WERI-Rb-1 (cell line): Measurements from ENCODE around the gene PRICKLE4.
A peak's percentile ranks its signal among the peaks of the same experiment; 100 is the strongest.
"Not testable (repeated sequence)": the region's sequence is repeated elsewhere in the genome, so short reads cannot be mapped to it uniquely, and the experiment has no call there.

Experiments
- DNase-seq: peaks from one replicate; pipeline ENCODE4 v3.0.0-alpha.2; 2020
- H3K27ac ChIP-seq: fragments of 250-450 bp; sonication (Bioruptor Pico); 2 replicates; pipeline ENCODE4 v1.5.1; 2020; ENCODE audit warnings: mild to moderate bottlenecking, moderate library complexity
- H3K27me3 ChIP-seq: fragments of 250-450 bp; sonication (Bioruptor Pico); 2 replicates; pipeline ENCODE4 v1.5.1; 2021; ENCODE audit warnings: mild to moderate bottlenecking, low read depth, moderate library complexity; ENCODE audit not compliant: insufficient read depth, severe bottlenecking
- H3K36me3 ChIP-seq: fragments of 250-450 bp; sonication (Bioruptor Pico); 2 replicates; pipeline ENCODE4 v1.5.1; 2020; ENCODE audit warnings: mild to moderate bottlenecking, moderate library complexity
- H3K4me3 ChIP-seq: 2 replicates; pipeline ENCODE4 v1.5.1; 2011; ENCODE audit warnings: low read depth, mild to moderate bottlenecking, control low read depth, low read length
- H3K9me3 ChIP-seq: fragments of 250-450 bp; sonication (Bioruptor Pico); 2 replicates; pipeline ENCODE4 v1.5.1; 2021; ENCODE audit warnings: mild to moderate bottlenecking, moderate library complexity; ENCODE audit not compliant: severe bottlenecking
- CTCF ChIP-seq: IDR thresholded peaks from 2 replicates; pipeline ENCODE4 v1.5.1; 2011; ENCODE audit warnings: low read depth, mild to moderate bottlenecking, control low read depth, inconsistent platforms, low read length

Gene PRICKLE4

GRCh38 chr6:41805830-41806774 lies 25.5 kb downstream of the PRICKLE4 start:
- H3K9me3 ChIP-seq = no peaks in the 10 kb centered on the region
- TF ChIP-seq CTCF = no peak
- H3K36me3 ChIP-seq = peaks cover 77% of the 10 kb centered on the region
- no peak for DNase-seq
- H3K4me3 ChIP-seq = no peak overlapping the region
- no peaks in the 10 kb centered on the region for H3K27me3 ChIP-seq
- no peak overlapping the region for H3K27ac ChIP-seq

- peaks cover 42% of the 10 kb centered on the region for H3K36me3 ChIP-seq
- no peak overlapping the region for H3K27ac ChIP-seq
- no peak overlapping the region for H3K4me3 ChIP-seq
- no peak for TF ChIP-seq CTCF
- H3K27me3 ChIP-seq = no peaks in the 10 kb centered on the region
- DNase-seq = no peak
- no peaks in the 10 kb centered on the region for H3K9me3 ChIP-seq
These were observed 30.5 kb downstream of the PRICKLE4 start for GRCh38 chr6:41811095-41811494.

- H3K9me3 ChIP-seq, H3K27me3 ChIP-seq, H3K4me3 ChIP-seq, DNase-seq, H3K27ac ChIP-seq: not testable (repeated sequence)
- peaks cover 36% of the 10 kb centered on the region for H3K36me3 ChIP-seq
These were observed 31.4 kb downstream of the PRICKLE4 start for GRCh38 chr6:41811946-41812345.

GRCh38 chr6:41813469-41813868 lies 32.9 kb downstream of the PRICKLE4 start:
- Histone ChIP-seq H3K9me3 (no peaks in the 10 kb centered on the region), H3K4me3 (no peak overlapping the region), H3K27ac (peak overlapping the region; percentile 2; the same call in 1 of the 2 replicates), H3K36me3 (peaks cover 25% of the 10 kb centered on the region), H3K27me3 (no peaks in the 10 kb centered on the region)
- no peak for TF ChIP-seq CTCF
- DNase-seq = no peak

- TF ChIP-seq CTCF = no peak
- H3K36me3 ChIP-seq = peaks cover 21% of the 10 kb centered on the region
- peak overlapping the region; percentile 2; the same call in 1 of the 2 replicates for H3K27ac ChIP-seq
- no peak overlapping the region for H3K4me3 ChIP-seq
- no peaks in the 10 kb centered on the region for H3K9me3 ChIP-seq
- H3K27me3 ChIP-seq = no peaks in the 10 kb centered on the region
- no peak for DNase-seq
These were observed 33.4 kb downstream of the PRICKLE4 start for GRCh38 chr6:41813956-41814355.

GRCh38 chr6:41814629-41815028 lies 34.0 kb downstream of the PRICKLE4 start:
- Histone ChIP-seq H3K27me3 (no peaks in the 10 kb centered on the region), H3K4me3 (no peak overlapping the region), H3K9me3 (no peaks in the 10 kb centered on the region), H3K36me3 (peaks cover 17% of the 10 kb centered on the region), H3K27ac (no peak overlapping the region)
- TF ChIP-seq CTCF = no peak
- no peak for DNase-seq
